Peyer's patch (tissue), 4 donors: ENCODE results near the gene USH1C. TPM values are rescaled to one million over a fixed set of nuclear protein-coding genes. Genes with fewer than 3 reads are reported as not detected.

Experiments used
- DNase-seq, 3 donors: peaks; one replicate each; pipeline ENCODE4 v3.0.0-alpha.2; 2017 to 2019
- H3K27ac ChIP-seq, 4 donors: fragments of 200-600 bp; sonication (generic); one replicate each; pipeline ENCODE4 v1.5.1; 2016 to 2019
- H3K27me3 ChIP-seq, 2 donors: fragments of 200-600 bp; sonication (generic); one replicate each; pipeline ENCODE4 v1.5.1; 2019
- H3K36me3 ChIP-seq, 3 donors: fragments of 200-600 bp; sonication (generic); one replicate each; pipeline ENCODE4 v1.5.1; 2016 to 2019
- H3K4me1 ChIP-seq, 4 donors: fragments of 200-600 bp; sonication (generic); one replicate each; pipeline ENCODE4 v1.5.1; 2016 to 2019
- H3K4me3 ChIP-seq, 4 donors: fragments of 200-600 bp; sonication (generic); 1 replicate in 3 of 4; 2 replicates in 1 of 4; pipeline ENCODE4 v1.5.1; 2016 to 2019; ENCODE audit warnings: mild to moderate bottlenecking in 1 of 4
- H3K9me3 ChIP-seq, 4 donors: fragments of 200-600 bp; sonication (generic); one replicate each; pipeline ENCODE4 v1.5.1; 2016 to 2019; ENCODE audit warnings: mild to moderate bottlenecking in 1 of 4
- CTCF ChIP-seq, 6 experiments: fragments of 450-650 bp in 4 of 6; fragments of 200-600 bp in 2 of 6; sonication (generic) in 1 of 6; IDR thresholded peaks; one replicate each; pipeline ENCODE4 v1.5.1; 2017 to 2019; ENCODE audit warnings: antibody characterized with exemption in 6 of 6, mild to moderate bottlenecking in 3 of 6, moderate library complexity in 1 of 6
- POLR2A ChIP-seq, 2 donors: fragments of 450-650 bp; IDR thresholded peaks; one replicate each; pipeline ENCODE4 v1.5.1; 2017; ENCODE audit warnings: antibody characterized with exemption in 2 of 2, mild to moderate bottlenecking in 2 of 2, moderate library complexity in 2 of 2
- total RNA-seq, 4 donors: library from RNA; depleted of rRNA; stranded (reverse); fragments of >200 nt; gene quantifications; one replicate each; pipeline ENCODE4 v1.1.0, GENCODE V29; 2016

Gene USH1C
- total RNA-seq, 4 donors from 2014 or later: 90.8 to 302 (median 245) TPM

GRCh38 chr11:17469998-17470397 is 74.2 kb downstream of the USH1C start:
- Histone ChIP-seq H3K27me3 (no peaks in the 10 kb centered on the region), H3K36me3 (no peaks in the 10 kb centered on the region), H3K27ac (no peak overlapping the region), H3K4me3 (no peak overlapping the region), H3K9me3 (no peaks in the 10 kb centered on the region), H3K4me1 (no peaks in the 10 kb centered on the region)
- TF ChIP-seq CTCF (IDR thresholded peaks at IDR 0.05) (no peak), POLR2A (IDR thresholded peaks at IDR 0.05) (no peak)
- no peak for DNase-seq

DNA sequence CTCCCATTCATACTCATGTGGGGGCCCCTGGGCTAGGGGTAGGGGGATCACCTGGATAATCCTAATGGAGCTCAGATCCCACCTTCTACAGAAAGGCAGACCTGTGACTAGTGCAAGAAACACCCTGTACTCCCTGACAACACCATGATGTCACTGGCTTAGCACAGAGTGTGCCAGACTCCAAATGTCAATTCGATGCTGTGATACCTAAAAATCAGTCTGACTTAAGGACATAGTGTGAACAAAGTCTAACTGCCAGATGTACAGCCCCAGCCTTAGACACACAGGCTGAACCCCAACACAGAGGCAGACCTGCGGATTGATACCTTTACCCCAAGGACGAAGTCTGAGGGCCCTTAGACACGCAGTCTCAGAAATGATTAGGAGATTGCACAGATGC is 76.1 kb downstream of the USH1C start:
- Histone ChIP-seq H3K27ac (no peak overlapping the region), H3K4me3 (no peak overlapping the region), H3K36me3 (no peaks in the 10 kb centered on the region), H3K9me3 (no peaks in the 10 kb centered on the region), H3K4me1 (no peaks in the 10 kb centered on the region), H3K27me3 (no peaks in the 10 kb centered on the region)
- no peak for DNase-seq
- TF ChIP-seq POLR2A (IDR thresholded peaks at IDR 0.05): no peak
- TF ChIP-seq CTCF (IDR thresholded peaks at IDR 0.05): no peak

DNA sequence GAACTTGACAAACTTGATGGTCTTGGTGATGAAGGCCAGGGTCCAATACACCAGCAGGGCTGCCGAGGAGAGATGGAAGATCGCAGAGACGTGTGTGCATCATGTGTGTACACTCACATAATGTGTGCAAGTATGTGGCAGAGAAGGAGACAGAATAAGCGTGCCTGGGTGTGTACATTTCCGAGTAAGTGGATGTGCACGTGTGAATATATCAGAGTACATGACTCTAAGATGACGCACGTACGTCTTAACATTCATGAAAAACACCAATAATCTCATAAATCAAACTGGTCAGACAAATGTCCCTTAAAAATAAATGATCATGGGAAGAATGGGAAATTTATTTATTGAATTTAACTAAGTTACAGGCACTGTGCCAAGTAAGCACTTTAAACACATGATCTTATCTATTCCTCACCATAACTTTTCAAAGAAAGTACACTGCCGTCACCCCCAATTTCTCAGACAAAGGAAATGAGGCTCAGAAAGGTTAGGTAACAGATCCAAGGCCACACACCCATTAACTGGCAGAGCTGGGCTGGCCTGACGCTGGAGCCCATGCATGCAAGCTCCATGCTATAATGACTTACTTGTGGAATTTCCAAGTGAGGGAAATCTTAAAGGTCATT is 80.6 kb downstream of the USH1C start:
- H3K36me3 ChIP-seq: no peaks in the 10 kb centered on the region
- TF ChIP-seq POLR2A (IDR thresholded peaks at IDR 0.05): no peak
- TF ChIP-seq CTCF (IDR thresholded peaks at IDR 0.05): no peak
- H3K4me1 ChIP-seq: no peaks in the 10 kb centered on the region
- no peak for DNase-seq
- no peak overlapping the region for H3K4me3 ChIP-seq
- H3K9me3 ChIP-seq: no peaks in the 10 kb centered on the region
- no peaks in the 10 kb centered on the region for H3K27me3 ChIP-seq
- no peak overlapping the region for H3K27ac ChIP-seq

GRCh38 chr11:17462940-17463339 is 81.3 kb downstream of the USH1C start:
- H3K27me3 ChIP-seq: no peaks in the 10 kb centered on the region
- no peak overlapping the region for H3K4me3 ChIP-seq
- H3K4me1 ChIP-seq: no peaks in the 10 kb centered on the region
- no peaks in the 10 kb centered on the region for H3K9me3 ChIP-seq
- TF ChIP-seq CTCF (IDR thresholded peaks at IDR 0.05) (no peak), POLR2A (IDR thresholded peaks at IDR 0.05) (no peak)
- no peak for DNase-seq
- no peak overlapping the region for H3K27ac ChIP-seq
- no peaks in the 10 kb centered on the region for H3K36me3 ChIP-seq

DNA sequence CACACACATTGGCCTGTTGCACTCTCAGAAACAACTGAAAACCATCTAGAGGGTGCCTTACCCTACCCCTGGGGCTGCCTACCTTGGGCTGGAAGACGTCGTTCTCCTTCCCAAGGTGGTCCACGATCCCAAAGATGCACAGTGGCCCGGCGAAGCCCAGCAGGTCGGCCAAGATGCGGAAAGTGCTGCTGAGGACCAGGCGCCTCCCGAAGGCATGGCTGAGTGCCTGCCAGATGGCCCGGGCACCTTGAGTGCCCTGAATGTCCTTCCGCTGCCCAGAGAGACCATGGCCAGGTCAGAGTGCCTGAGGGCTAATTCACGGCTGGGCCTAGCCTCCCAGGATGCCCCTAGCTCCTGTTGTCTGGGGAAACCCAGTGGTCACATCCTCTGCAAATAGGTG is 83.8 kb downstream of the USH1C start:
- Histone ChIP-seq H3K27me3 (no peaks in the 10 kb centered on the region), H3K36me3 (no peaks in the 10 kb centered on the region), H3K4me1 (no peaks in the 10 kb centered on the region), H3K4me3 (no peak overlapping the region), H3K27ac (no peak overlapping the region), H3K9me3 (no peaks in the 10 kb centered on the region)
- DNase-seq: no peak
- TF ChIP-seq CTCF (IDR thresholded peaks at IDR 0.05): no peak
- no peak for TF ChIP-seq POLR2A (IDR thresholded peaks at IDR 0.05)
